Frontal cortex (tissue), 4 donors: ENCODE results near the gene DPM2. TPM values are rescaled to one million over a fixed set of nuclear protein-coding genes. Genes with fewer than 3 reads are reported as not detected.

Experiments
- DNase-seq, 2 donors: peaks; one replicate each; pipeline ENCODE4 v3.0.0; 2012; ENCODE audit warnings: low spot score in 2 of 2
- FAIRE-seq: peaks from 2 replicates; lab custom pipeline; 2012; peaks lifted over from hg19 to GRCh38; lab: Jason Lieb, UNC
- total RNA-seq: library from RNA; depleted of rRNA; stranded (reverse); fragments of >200 nt; gene quantifications from one replicate; pipeline ENCODE4 v1.2.3, GENCODE V29; 2014
- donor health status: control.
- donor health status: control.
- donor health status: control.

The DPM2 gene
- total RNA-seq, 1 donor from 2014 or later = 11.4 TPM

DNA sequence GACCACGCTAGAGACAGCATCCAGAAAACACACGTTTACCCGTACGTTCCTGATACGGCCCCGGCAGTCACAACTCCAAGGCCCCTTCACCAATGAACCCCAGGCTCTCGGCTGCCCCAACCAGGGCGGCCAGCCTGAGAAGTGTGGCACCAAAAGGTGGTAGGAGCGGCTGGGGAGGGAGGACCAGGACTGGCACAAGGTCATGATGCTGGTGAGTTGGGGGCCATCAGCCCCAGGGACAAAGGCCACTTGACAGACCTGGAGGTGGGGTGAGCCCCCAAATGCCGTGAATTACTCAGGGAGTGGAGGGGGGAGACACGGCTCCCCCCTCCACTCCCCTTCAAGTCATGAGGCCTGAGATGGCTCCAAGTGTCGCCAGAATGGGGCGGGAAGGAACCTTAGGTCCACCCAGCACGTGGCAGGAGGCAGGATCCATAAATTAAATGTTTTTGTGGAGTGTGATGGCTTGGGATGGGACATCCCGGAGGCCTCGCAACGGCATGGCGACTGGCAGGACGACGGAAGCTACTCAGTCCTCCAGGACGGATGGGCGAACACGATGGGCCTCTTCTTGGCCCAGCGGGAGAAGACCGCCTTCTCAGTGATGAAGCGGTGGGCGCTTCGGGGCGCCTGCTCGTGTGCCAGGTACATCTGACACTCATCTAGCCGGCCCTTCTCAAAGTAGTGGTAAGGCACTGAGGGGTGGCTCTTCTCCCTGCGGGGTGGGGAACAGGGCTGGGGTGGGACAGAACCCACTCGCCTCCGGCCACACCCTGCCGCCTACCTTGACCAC, 29.6 kb downstream of the DPM2 start:
- no peak for FAIRE-seq
- DNase-seq = no peak

DNA sequence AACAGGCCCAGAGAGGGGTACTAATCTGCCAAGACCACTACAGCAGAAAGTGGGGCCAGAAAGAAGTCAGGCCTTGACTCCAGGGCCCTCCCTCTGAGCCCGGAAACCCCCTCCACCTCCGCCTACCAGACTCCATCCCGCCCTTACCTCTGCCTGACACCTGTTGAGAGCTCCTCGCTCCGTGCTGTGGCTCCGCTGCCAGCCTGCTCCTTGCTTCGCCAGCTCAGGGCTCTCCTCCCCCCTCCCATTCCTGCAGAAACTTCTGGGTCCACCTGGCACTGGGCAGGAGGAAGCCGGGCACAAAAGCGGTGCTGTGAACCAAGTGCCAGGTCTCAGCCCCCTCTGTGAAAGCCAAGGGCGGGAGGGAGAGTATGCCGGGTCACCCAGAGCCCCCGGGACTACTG, 31.9 kb downstream of the DPM2 start:
- FAIRE-seq (no peak), DNase-seq (no peak)

DNA sequence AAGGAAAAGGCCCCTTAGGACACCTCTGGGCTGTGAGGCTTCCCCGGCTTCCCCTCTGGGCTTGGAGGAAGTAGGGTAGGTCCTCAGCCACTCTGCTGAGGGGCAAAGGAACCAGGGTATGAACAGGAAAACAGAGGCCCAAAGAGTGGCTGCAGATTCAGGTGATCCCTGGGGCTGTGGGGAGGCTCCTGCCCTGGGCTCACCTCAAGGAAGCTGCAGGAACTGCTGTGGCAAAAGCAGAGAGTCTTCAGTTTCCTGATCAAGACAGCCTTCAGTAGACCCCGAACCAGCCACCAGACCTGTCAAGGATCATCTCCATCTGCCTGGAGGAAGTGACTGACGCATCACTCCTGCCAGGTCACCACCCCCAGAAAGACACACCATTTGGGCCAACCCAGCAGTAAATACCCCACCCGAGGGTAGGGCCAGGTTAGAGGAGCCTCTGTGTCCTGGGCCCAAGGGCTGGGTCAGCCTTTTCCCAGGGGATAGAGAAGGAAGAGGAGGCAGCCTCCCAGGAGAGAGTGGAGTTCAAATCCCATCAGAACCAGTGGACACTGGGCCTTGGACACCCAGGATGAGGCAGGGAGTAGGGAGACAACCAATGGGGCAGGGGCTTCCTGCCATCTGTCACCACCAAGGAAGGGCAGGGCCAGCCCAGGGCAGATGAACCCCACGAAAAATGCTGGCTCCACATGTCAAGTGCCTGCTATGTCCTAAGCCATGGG, 32.5 kb downstream of the DPM2 start:
- DNase-seq (no peak), FAIRE-seq (no peak)

DNA sequence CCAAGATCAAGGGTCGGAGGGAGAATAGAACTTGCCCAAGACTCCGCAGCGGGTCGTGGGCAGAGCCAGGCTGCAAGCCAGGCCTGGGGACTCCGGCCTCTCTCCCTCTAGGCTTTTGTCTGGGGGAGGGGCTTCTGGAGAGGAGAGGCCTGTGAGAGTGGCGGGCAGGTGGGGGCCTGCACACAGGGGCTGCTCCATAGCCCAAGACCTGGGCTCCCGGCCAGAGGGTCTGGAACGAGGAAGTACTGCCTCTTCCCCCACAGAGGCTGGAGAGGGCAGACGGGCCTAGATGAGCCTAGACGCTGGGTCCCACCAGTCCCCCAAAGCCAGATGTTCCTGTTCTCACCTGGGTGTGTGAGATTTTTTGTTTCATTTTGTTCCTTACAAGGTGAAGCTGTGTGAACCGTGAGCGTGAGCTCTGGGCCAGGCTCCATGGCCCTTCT, 33.1 kb downstream of the DPM2 start:
- no peak for DNase-seq
- FAIRE-seq = no peak

DNA sequence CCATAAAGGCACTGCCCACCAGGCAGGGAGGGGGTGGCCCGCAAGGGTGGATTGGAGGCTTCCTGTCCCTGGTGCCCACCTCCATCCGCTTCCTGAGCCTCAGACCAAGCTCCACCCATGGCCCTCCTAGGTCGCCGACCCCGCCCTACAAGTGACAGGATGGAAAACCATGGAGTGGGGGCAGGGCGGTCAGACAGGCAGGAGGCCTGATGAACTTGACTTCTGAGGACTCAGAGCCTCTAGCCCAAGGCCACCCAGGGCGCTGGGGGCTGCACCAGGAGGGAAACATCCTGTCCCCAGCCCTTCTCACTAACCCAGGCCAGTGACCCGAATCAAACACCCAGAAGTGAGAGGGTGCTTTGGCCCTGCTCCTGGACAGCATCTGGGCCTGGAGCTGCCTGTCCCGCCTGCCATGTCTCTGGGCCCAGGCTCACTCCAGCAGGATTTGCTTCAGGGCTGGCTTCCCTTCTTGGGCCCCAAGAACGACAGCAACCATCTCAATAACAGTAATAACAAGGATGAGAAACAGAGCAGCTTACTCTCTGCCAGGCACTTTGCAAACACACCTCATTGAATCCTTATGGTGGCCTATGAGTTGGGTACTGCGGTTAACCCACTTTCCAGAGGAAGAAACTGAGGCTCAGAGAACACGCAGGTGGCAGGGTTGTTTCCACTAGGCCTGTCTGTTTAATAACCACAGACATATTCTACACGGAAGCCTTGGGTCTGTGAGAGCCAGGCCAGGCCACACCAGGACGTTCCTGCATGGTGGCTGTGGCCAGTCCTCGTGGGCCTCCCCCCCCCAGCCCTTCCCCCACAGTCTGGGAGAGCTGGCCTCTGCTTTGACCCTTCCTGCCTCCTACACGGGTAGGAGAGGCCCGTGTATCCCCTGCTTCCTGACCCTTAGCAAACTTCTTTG, 33.8 kb downstream of the DPM2 start:
- FAIRE-seq = no peak
- no peak for DNase-seq

DNA sequence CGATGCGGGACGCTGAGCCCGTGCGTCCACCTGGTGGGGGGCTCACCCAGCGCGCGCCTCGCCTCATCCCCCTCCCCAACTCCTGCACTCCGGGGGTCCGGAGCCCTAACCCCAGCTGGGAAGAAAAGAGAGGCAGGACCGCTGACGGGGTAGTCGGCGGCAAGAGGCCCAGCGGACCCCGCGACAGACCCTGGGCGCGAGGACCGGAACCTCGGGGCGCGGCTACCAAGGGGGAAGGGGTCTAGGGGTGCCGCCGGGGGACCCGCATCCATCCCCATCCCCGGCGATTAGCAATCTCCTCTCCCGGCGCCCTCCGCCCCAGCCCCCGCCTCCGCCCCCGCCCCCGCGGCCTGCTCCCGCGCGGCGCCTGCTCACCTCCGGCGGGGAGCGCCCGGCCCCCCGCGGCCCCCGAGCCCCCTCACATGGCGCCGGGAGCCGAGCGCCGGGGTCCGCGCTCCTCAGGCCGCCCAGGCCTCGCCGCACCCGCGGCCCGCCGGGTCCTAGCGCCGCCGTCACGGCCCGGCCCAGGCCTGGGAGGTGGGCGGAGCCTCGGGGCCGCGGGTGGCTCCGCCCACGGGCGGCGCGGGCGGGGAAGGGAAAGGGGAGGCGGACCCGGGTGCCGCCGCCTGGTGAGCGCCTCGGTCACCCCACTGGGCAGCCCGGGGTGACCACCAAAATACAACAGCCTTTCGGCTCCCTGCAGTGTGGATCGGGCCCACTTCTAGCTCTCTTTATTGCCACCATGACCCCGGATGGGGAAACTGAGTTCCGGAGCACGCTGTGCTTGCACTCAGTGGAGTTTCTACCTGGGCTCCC, 38.3 kb downstream of the DPM2 start, which contains the start of gene ST6GALNAC6:
ST6GALNAC6 (minus strand) TSS at position 476 of the 816 bp plus-strand sequence. CDS start 1,622 bp downstream, outside the sequence.
- DNase-seq (peak; percentile 91 to 92), FAIRE-seq (no peak)

DNA sequence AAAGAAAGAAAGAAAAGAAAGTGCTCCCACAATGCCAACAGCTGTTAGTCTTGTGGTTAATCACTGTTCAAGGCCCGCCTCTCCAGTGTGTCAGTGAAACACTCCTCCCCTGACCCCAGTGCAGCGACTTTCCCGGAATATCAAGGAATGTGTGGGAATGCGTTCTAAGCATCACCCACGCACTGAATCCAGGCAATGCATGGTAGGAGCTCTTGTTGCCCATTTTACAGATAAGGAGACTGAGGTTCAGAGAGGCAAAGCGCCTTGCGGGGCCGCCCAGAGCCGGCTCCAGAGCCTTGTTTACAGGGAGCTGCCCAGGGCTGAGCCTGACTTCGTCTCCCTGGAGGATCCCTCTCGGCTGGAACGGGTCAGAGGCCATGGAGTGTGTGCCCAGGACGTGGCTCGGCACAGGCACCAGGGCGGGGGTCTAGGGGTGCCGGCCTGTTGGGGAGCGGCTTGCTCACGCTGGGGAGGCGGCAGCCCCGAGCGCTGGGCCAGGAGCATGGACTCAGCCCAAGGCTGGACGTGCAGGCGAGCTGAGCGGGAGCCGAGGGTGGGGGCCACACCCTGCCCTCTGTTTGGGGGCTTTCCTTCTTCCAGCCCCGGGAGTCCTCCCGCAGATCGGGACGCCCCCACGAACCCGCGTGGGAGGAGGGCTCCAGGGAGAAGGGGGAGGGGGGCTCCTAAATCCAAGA, 39.1 kb downstream of the DPM2 start:
- FAIRE-seq = no peak
- DNase-seq = peak in 1 of 2 donors; percentile 55

DNA sequence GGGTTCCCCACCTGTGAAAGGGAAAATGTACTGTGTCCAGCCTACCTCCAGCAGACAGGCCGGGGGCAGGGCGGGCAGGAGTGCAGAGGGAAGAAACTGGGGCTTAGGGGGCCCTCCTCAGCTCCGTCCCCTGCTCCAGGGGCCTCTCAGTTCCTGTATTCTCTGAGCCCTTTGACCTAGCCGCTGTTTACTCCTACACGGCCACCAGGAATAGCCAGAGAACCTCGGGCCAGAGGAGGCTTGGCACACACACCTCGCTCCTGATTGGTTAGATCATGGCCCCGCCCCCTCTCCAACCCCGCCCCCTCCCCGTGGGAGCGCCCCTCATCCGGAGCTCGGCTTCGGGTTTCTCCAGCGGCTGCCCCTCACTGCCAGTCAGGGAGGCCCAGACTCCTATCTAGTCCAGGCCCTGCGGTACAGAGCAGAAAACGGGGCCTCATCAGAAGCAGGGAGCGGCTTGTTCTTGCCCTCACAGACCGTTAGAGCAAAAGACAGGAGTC, 40.4 kb downstream of the DPM2 start:
- DNase-seq (peak; percentile 82 to 87), FAIRE-seq (no peak)

DNA sequence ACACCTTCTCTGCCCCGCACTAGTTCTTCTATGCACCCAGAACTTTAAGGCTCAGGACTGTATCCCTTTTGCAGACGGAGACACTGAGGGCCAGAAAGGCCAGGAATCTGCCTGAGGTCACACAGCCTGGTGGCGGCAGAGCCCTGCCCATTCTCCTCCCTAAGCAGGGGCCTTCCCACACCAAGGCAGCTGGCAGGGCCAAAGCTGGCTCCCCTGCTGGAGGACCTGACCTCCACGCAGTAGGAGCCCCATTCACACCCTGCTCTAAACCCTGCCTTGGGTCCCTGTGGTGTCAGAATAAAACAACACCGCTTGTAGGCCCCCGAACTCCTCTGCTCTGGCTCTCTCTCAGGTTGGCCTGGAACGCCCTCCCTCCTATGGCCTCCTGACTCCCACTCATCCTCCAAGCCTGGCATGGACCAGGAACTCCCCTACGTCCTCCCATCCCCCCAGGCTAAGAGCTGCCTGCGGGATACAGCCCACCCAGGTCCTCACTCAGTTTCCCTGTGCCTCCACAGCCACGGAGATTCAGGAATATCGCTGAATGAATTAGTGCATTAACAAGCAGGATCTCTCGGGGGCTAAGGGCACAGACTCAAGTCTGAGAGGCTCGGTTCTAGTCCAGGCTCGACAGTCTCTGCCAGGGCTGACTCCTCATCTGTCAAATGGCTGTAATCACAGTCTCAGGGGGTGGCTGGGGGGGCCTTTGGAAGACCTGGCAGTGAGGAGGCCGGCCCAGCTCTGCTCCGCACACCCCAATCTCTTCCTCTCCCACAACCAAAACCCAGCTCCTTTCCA, 41.1 kb downstream of the DPM2 start:
- FAIRE-seq (no peak), DNase-seq (no peak)

DNA sequence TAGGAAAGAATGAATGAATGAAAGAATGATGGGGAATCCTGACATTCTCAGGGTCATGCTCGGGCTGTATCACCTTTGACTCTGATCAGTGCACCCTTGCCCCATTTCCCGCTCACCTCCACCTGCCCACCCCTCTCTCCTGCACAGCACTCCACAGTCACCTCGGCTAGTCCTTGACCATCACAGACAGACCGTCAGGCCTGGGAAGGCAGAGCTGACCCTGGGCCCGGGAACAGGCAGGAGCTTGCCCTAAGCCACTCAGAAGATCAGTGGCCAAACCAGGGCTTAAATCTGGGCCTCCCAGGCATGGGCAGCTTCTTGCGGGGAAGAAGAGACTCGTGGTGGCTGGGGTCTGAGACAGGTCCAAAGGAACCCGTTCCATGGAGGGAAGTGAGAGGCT, 41.8 kb downstream of the DPM2 start:
- FAIRE-seq (no peak), DNase-seq (no peak)

DNA sequence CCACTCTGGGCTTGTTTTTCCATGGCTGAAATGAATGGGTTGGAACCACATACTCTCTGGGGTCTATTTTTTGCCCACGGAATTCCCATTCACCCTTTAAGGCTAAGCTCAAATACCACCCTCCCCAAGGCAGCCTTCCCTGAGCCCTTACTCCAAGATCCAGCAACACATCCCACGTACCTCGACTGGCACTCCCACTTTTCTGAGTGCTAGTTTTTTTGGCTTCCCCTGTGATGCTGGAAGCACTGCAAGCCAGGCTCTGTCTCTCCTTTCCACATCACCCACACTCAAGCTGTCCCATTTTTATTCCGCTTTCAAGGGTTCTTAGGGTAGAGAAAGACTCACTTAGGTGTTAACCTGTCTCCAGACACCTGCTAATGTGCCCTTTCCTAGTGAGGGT, 44.3 kb downstream of the DPM2 start:
- no peak for DNase-seq

DNA sequence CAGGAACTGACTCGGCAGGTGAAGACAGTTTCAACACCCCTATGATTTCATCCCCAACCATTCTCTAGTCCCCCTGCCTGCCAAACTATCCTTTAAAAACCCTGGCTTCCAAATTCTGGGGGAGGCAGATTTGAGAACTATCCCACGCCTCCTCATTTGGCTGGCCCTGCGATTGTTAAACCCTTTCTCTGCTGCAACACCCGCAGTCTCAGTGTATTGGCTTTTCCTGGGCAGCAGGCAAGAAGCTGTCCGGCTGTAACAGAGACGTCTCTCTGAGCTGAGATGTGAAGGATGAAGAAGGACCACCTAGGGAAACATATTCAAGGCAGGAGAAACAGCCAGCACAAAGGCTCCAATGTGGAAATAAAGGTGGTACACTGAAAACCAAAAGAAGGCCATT, 44.8 kb downstream of the DPM2 start:
- DNase-seq (no peak), FAIRE-seq (no peak)

More for the DNA sequence above, 44.3 kb downstream of the DPM2 start:
- FAIRE-seq = no peak

DNA sequence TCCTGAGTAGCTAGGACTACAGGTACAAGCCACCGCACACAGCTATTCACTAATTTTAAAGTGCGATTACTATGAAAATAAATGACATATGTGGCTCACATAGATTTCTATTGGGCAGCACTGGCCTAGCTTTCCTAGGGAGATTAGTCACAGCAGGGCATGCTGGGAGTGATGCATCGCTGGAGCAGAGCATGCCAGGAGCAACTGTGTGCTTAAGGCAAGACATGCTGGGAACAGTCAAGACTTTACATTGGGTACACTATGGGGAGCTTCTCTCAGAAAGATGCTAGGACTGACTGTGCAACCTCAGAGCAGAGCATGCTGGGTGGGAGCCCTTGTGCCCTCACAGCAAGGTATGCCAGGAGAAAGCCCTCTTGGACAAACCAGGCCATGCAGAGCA, 47.6 kb downstream of the DPM2 start:
- FAIRE-seq = no peak
- DNase-seq = no peak

DNA sequence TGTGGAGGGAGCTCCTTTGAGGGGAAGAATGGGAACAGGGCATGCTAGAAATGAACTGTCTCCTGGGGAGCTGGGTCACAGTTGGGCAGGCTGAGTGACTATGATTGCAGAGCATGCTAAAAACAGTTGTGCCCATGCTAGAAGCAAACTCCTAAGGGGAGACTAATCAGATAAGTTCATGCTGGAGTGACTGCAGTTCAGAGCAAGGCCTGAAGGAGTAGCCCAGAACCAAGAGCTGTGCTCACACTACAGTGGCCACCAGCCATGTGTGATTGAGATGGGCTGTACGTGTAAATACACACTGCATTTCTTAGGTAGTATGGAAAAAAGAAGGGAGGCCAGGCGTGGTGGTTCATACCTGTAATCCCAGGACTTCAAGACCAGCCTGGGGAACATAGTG, 49.9 kb downstream of the DPM2 start:
- DNase-seq = no peak
- no peak for FAIRE-seq

DNA sequence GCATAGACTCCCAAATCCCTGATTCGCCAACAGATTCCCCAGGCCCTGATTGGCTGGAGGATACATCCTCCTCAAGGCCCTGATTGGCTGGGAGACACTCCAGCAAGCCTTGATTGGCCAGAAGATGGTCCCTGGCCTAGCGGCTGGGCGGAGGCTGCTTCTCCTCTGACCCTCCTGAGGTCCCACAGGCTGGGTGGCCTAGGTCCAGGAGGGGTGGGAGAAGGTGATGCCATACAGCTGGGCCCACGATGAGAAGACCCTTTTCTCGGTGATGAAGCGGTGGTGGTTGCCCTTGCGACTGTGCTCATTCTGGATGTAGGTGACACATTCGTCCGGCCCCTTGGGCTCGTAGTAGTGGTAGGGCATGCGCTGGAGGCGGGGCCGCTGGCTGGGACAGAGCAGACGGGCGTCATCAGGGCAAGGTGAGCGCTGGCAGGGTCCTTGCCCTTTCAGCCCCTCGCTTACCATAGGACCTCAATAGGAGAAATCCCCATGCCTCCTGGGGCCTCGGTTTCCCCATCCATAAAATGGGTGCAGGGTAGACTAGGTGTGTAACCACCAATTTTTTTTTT, 51.2 kb downstream of the DPM2 start:
- no peak for FAIRE-seq
- no peak for DNase-seq

DNA sequence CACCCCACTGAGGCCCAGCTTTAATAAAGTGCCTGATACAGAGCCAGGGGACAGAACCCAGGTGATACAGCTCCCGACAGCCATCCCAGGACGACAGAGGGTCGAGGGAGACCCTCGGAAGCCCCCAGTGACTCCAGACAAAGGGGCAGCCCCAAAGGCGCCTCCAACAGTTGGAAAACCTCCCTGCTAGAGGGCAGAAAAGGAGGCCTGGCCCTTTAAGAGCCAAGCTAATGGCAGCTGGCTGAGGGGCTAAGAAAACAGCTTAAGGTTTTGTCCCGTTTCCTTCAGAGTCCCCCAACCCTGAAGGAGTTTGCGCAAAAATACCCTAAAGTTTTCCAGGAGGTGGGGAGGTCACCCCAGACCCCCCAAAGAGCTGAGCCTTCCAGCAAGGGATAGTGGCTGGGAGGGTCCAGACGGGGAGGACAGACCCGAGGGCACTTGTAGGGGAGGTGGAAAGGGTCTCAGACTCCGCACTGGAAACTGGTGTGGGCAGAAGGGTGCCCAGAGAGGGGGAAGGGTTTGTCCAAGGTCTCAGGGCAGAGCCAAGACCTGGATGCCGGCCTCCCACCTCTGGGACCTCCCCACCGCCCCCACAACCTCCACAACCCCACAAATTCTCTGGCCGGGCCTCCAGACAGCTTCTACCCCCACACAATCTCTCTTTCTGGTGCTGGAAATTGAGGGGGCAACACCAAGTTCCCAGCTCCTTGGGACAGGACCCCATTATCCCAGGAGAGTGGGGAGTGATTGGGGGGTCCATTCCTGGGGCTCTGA, 52.0 kb downstream of the DPM2 start:
- FAIRE-seq = no peak
- DNase-seq = no peak
